Endodermal cell (in vitro differentiated cells): ENCODE data around the gene GTF2A1. TPM values are rescaled to one million over a fixed set of nuclear protein-coding genes. Genes with fewer than 3 reads are reported as not detected.

Source experiments
- DNase-seq: peaks from one replicate; pipeline ENCODE4 v3.0.0-alpha.2; 2017
- H3K27ac ChIP-seq: 2 replicates; pipeline ENCODE4 v1.5.1; 2013; ENCODE audit warnings: mild to moderate bottlenecking, low read depth, low read length, moderate library complexity
- H3K27me3 ChIP-seq: 2 replicates; pipeline ENCODE4 v1.6.1; 2013; ENCODE audit warnings: mild to moderate bottlenecking, low read length, moderate library complexity; ENCODE audit not compliant: insufficient read depth, control insufficient read depth, poor library complexity, severe bottlenecking
- H3K36me3 ChIP-seq: 2 replicates; pipeline ENCODE4 v1.7.0; 2013; ENCODE audit warnings: mild to moderate bottlenecking, low read length, moderate library complexity; ENCODE audit not compliant: control insufficient read depth, insufficient read depth
- H3K4me1 ChIP-seq: one replicate; pipeline ENCODE4 v1.7.0; 2013; ENCODE audit warnings: low read length; ENCODE audit not compliant: control insufficient read depth, insufficient read depth
- H3K4me3 ChIP-seq: 2 replicates; pipeline ENCODE4 v1.5.1; 2013; ENCODE audit warnings: mild to moderate bottlenecking, low read length, moderate library complexity
- H3K9ac ChIP-seq: 2 replicates; pipeline ENCODE4 v1.6.1; 2013; ENCODE audit warnings: mild to moderate bottlenecking, low read length, moderate library complexity; ENCODE audit not compliant: poor library complexity, severe bottlenecking; ENCODE audit errors: extremely low read depth
- H3K9me3 ChIP-seq: 2 replicates; pipeline ENCODE4 v1.6.1; 2013; ENCODE audit warnings: mild to moderate bottlenecking, low read length, moderate library complexity; ENCODE audit not compliant: control insufficient read depth
- H3K27ac Mint-ChIP-seq: 2 replicates; pipeline ENCODE4 v1.8.0; 2020; ENCODE audit warnings: mixed read lengths
- H3K27me3 Mint-ChIP-seq: 2 replicates; pipeline ENCODE4 v1.8.0; 2021; ENCODE audit warnings: mild to moderate bottlenecking, mixed read lengths; ENCODE audit not compliant: insufficient read depth
- H3K36me3 Mint-ChIP-seq: 2 replicates; pipeline ENCODE4 v1.8.0; 2020; ENCODE audit warnings: low read depth, mixed read lengths
- H3K4me1 Mint-ChIP-seq: 2 replicates; pipeline ENCODE4 v1.8.0; 2020; ENCODE audit warnings: mixed read lengths
- H3K4me3 Mint-ChIP-seq: 2 replicates; pipeline ENCODE4 v1.8.0; 2020; ENCODE audit warnings: mild to moderate bottlenecking, moderate library complexity, mixed read lengths
- H3K9me3 Mint-ChIP-seq: 2 replicates; pipeline ENCODE4 v1.8.0; 2020; ENCODE audit warnings: mild to moderate bottlenecking, mixed read lengths
- WGBS, 2 experiments: methylation state at CpG; one replicate each; pipeline versions ENCODE4 v1.1.5 to v1.1.7; 2013; ENCODE audit warnings: missing lambda C conversion rate in 2 of 2, mixed read lengths in 1 of 2; ENCODE audit not compliant: insufficient coverage in 1 of 2, insufficient read length in 1 of 2; 5-methylcytosine and 5-hydroxymethylcytosine counted together
- total RNA-seq, 2 donors: library from RNA; stranded (reverse); fragmentation: NEBNext Ultra II Directional in 1 of 2; extraction: Animal tissue kit (Norgen Biotek cat#: 25700) in 1 of 2; gene quantifications; 2 replicates in 1 of 2; 3 replicates in 1 of 2; pipeline ENCODE4 v1.2.1, GENCODE V29; 2021
- TF ChIP-seq, protein P1 (sequence below): fragments of 200-600 bp; sonication (generic); conservative IDR thresholded peaks from 2 replicates; pipeline ENCODE4 v1.5.0; 2021; ENCODE audit warnings: antibody characterized with exemption, mild to moderate bottlenecking

GTF2A1 gene
- total RNA-seq, 2 donors from 2014 or later, result 34.3 to 34.4 TPM

DNA sequence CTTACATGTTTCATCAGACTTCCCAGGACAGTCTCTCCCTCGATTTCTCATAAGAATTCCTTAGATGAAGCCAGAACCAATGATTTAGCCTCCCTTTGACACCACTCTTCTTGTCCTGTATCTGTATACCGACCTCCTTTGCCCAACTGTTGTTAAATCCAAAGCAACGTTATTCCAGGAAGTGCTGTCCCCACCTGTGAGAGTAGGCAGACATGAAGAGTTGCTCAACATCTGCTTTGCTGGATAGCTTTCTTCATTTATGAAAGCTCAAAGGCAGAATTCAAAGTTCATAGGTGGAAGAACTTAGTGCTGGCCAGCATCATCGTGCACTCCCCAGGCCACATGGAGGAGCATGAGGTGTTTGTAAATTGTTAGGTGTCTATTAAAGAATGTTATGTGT lies 55.6 kb downstream of the GTF2A1 start:
- no peak overlapping the region for H3K4me3 ChIP-seq
- H3K27ac ChIP-seq, result no peak overlapping the region
- no peak overlapping the region for H3K27ac Mint-ChIP-seq
- peaks cover 11% of the 10 kb centered on the region for H3K4me1 Mint-ChIP-seq
- no peaks in the 10 kb centered on the region for H3K36me3 ChIP-seq
- H3K4me1 ChIP-seq, result no peaks in the 10 kb centered on the region
- no peak overlapping the region for H3K4me3 Mint-ChIP-seq
- H3K9me3 ChIP-seq, result no peaks in the 10 kb centered on the region
- no peak overlapping the region for H3K9ac ChIP-seq
- H3K36me3 Mint-ChIP-seq, result no peaks in the 10 kb centered on the region
- TF ChIP-seq, protein P1, sequence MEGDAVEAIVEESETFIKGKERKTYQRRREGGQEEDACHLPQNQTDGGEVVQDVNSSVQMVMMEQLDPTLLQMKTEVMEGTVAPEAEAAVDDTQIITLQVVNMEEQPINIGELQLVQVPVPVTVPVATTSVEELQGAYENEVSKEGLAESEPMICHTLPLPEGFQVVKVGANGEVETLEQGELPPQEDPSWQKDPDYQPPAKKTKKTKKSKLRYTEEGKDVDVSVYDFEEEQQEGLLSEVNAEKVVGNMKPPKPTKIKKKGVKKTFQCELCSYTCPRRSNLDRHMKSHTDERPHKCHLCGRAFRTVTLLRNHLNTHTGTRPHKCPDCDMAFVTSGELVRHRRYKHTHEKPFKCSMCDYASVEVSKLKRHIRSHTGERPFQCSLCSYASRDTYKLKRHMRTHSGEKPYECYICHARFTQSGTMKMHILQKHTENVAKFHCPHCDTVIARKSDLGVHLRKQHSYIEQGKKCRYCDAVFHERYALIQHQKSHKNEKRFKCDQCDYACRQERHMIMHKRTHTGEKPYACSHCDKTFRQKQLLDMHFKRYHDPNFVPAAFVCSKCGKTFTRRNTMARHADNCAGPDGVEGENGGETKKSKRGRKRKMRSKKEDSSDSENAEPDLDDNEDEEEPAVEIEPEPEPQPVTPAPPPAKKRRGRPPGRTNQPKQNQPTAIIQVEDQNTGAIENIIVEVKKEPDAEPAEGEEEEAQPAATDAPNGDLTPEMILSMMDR, result no peak
- whole genome bisulfite sequencing, 2 experiments, result 86 to 93% methylated on average over 4 of the region's 4 CpGs
- no peak for DNase-seq
- H3K27me3 ChIP-seq, result no peaks in the 10 kb centered on the region
- peaks cover 4% of the 10 kb centered on the region for H3K27me3 Mint-ChIP-seq
- H3K9me3 Mint-ChIP-seq, result no peaks in the 10 kb centered on the region

DNA sequence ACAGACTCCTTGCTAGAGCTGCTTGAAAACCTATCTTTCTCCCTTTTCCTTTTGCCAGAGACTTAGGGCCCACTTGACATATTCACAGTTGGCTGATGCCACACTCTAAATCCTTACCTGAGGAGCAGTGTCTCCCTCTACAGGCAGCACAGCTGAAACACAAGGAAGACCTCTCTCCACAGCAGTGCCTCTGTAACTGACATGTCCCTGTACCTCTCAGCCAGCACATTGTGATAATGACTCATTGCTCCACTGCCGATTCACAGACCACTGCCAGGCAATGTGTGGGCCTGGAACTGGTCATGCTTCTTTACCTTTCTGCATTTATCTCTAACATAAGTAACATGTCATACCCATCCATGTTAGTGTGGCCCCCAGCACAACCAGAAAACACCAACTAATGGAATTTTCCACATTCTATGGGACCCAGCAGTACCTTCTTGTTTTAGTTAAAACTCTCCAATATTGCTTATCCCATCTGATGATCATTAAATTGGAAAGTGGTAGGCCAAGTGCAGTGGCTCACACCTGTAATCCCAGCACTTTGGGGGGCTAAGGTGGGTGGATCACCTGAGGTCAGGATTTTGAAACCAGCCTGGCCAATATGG lies 56.5 kb downstream of the GTF2A1 start:
- Histone ChIP-seq H3K4me3 (no peak overlapping the region), H3K4me1 (no peaks in the 10 kb centered on the region), H3K27ac (no peak overlapping the region), H3K27me3 (no peaks in the 10 kb centered on the region), H3K9me3 (no peaks in the 10 kb centered on the region), H3K9ac (no peak overlapping the region), H3K36me3 (no peaks in the 10 kb centered on the region)
- H3K9me3 Mint-ChIP-seq, result no peaks in the 10 kb centered on the region
- no peak overlapping the region for H3K27ac Mint-ChIP-seq
- TF ChIP-seq, protein P1, result peak; percentile 93
- no peaks in the 10 kb centered on the region for H3K27me3 Mint-ChIP-seq
- no peaks in the 10 kb centered on the region for H3K36me3 Mint-ChIP-seq
- H3K4me1 Mint-ChIP-seq, result peaks cover 5% of the 10 kb centered on the region
- peak; percentile 95 for DNase-seq
- H3K4me3 Mint-ChIP-seq, result no peak overlapping the region
- 43 to 46% methylated on average over 1 of the region's 1 CpG for WGBS, 2 experiments

DNA sequence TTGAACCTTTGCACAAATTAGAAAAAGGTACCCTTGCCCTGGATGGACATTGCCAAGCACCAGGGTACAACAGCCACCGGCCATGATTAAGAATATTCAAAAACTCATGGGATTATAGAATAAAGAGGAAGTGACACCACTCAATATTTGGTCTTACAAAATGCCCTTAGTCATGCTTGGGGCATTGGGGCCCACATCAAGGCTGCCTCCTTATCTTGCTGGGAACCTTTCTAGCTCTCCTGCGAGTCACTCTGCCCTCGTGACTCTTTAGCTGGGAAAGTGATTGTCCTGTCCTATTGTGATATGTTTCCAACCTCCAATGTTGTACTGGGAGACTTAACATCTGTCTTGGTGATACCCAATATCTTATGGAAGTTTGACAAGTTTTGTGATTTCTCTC lies 57.8 kb downstream of the GTF2A1 start:
- TF ChIP-seq, protein P1, result no peak

More for the DNA sequence above, 57.8 kb downstream of the GTF2A1 start:
- Histone ChIP-seq H3K27me3 (no peaks in the 10 kb centered on the region), H3K9ac (no peak overlapping the region), H3K4me1 (no peaks in the 10 kb centered on the region), H3K27ac (no peak overlapping the region), H3K4me3 (no peak overlapping the region), H3K36me3 (no peaks in the 10 kb centered on the region), H3K9me3 (no peaks in the 10 kb centered on the region)
- H3K9me3 Mint-ChIP-seq, result no peaks in the 10 kb centered on the region
- peaks cover 5% of the 10 kb centered on the region for H3K4me1 Mint-ChIP-seq
- 98 to 100% methylated on average over 2 to 3 of the region's 3 CpGs for WGBS, 2 experiments
- H3K27me3 Mint-ChIP-seq, result no peaks in the 10 kb centered on the region
- DNase-seq, result no peak
- no peak overlapping the region for H3K27ac Mint-ChIP-seq
- no peaks in the 10 kb centered on the region for H3K36me3 Mint-ChIP-seq
- no peak overlapping the region for H3K4me3 Mint-ChIP-seq
